IPS DF 4.7 (cell line): ENCODE results near the gene MED15.

Experiments
- DNase-seq: peaks from one replicate; pipeline ENCODE4 v3.0.0-alpha.2; 2013; ENCODE audit warnings: low spot score; ENCODE audit errors: extremely low read depth

Gene MED15

GRCh38 chr22:20599117-20599516 lies 91.7 kb downstream of the MED15 start:
- no peak for DNase-seq

- no peak for DNase-seq
Measured at GRCh38 chr22:20600137-20600673, 92.8 kb downstream of the MED15 start.

GRCh38 chr22:20601308-20601707 lies 93.9 kb downstream of the MED15 start:
- DNase-seq = no peak

- DNase-seq = no peak
Measured at GRCh38 chr22:20602609-20603164, 95.3 kb downstream of the MED15 start.

- no peak for DNase-seq
Measured at GRCh38 chr22:20604092-20604747, 96.8 kb downstream of the MED15 start.

- DNase-seq = no peak
Measured at GRCh38 chr22:20604776-20605221, 97.4 kb downstream of the MED15 start.

GRCh38 chr22:20605328-20605727 lies 97.9 kb downstream of the MED15 start:
- DNase-seq = no peak

- peak; percentile 91 for DNase-seq
Measured at GRCh38 chr22:20606041-20606783, 98.8 kb downstream of the MED15 start.

- DNase-seq = no peak
Measured at GRCh38 chr22:20606784-20607128, 99.3 kb downstream of the MED15 start.

- DNase-seq = no peak
Measured at GRCh38 chr22:20607157-20607907, 99.9 kb downstream of the MED15 start.

GRCh38 chr22:20610243-20610686 lies 102.9 kb downstream of the MED15 start:
- no peak for DNase-seq

- no peak for DNase-seq
Measured at GRCh38 chr22:20610757-20611156, 103.3 kb downstream of the MED15 start.

- no peak for DNase-seq
Measured at GRCh38 chr22:20611418-20611817, 104.0 kb downstream of the MED15 start.

GRCh38 chr22:20613301-20613700 lies 105.9 kb downstream of the MED15 start:
- no peak for DNase-seq

- DNase-seq = no peak
Measured at GRCh38 chr22:20615021-20615420, 107.6 kb downstream of the MED15 start.

GRCh38 chr22:20615533-20616450 lies 108.4 kb downstream of the MED15 start:
- no peak for DNase-seq

- no peak for DNase-seq
Measured at GRCh38 chr22:20616451-20617043, 109.1 kb downstream of the MED15 start.

GRCh38 chr22:20618488-20618887 lies 111.1 kb downstream of the MED15 start:
- no peak for DNase-seq

GRCh38 chr22:20619045-20619892 lies 111.9 kb downstream of the MED15 start:
- no peak for DNase-seq
